ENCODE measurements around the gene ABCC10. TPM values are rescaled to one million over a fixed set of nuclear protein-coding genes. Genes with fewer than 3 reads are reported as not detected.
"Not testable (repeated sequence)": the region's sequence is repeated elsewhere in the genome, so short reads cannot be mapped to it uniquely, and the experiment has no call there.

ABCC10 gene
- total RNA-seq, 1 donor from 2014 or later, result 55.8 TPM

DNA sequence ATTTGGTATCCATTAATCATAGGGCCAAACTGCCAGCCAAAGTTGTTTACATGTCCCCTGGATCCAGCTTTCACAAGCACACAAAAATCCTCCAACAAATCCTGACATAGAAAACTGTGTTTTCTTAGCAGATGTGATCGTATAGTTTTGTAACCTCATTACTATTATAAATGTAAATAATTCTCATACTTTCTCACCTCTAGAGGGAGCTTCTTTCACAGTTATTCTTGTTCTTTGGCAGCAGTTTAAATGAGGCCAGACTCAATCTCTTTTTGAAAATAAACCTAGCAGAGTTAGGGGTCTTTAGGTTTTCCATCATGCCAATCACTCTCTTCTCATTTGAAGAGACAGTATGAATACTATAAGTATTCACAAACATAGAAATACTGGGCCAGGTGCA, 40.8 kb upstream of the ABCC10 start:
- H3K9me3 Mint-ChIP-seq, result no peaks in the 10 kb centered on the region
- H3K27ac Mint-ChIP-seq, result no peak overlapping the region
- H3K36me3 Mint-ChIP-seq, result no peaks in the 10 kb centered on the region
- TF ChIP-seq, protein P1, sequence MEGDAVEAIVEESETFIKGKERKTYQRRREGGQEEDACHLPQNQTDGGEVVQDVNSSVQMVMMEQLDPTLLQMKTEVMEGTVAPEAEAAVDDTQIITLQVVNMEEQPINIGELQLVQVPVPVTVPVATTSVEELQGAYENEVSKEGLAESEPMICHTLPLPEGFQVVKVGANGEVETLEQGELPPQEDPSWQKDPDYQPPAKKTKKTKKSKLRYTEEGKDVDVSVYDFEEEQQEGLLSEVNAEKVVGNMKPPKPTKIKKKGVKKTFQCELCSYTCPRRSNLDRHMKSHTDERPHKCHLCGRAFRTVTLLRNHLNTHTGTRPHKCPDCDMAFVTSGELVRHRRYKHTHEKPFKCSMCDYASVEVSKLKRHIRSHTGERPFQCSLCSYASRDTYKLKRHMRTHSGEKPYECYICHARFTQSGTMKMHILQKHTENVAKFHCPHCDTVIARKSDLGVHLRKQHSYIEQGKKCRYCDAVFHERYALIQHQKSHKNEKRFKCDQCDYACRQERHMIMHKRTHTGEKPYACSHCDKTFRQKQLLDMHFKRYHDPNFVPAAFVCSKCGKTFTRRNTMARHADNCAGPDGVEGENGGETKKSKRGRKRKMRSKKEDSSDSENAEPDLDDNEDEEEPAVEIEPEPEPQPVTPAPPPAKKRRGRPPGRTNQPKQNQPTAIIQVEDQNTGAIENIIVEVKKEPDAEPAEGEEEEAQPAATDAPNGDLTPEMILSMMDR (IDR thresholded peaks at IDR 0.05; ENCODE audit: unreplicated experiment), result peak; percentile 49
- DNase-seq (ENCODE audit: low spot score in 2 of 2, unreplicated experiment in 2 of 2), result no peak
- H3K27me3 Mint-ChIP-seq (ENCODE audit: low read depth), result peaks cover under 1% of the 10 kb centered on the region
- H3K4me3 Mint-ChIP-seq, result no peak overlapping the region
- H3K4me1 Mint-ChIP-seq, result peaks cover 13% of the 10 kb centered on the region

DNA sequence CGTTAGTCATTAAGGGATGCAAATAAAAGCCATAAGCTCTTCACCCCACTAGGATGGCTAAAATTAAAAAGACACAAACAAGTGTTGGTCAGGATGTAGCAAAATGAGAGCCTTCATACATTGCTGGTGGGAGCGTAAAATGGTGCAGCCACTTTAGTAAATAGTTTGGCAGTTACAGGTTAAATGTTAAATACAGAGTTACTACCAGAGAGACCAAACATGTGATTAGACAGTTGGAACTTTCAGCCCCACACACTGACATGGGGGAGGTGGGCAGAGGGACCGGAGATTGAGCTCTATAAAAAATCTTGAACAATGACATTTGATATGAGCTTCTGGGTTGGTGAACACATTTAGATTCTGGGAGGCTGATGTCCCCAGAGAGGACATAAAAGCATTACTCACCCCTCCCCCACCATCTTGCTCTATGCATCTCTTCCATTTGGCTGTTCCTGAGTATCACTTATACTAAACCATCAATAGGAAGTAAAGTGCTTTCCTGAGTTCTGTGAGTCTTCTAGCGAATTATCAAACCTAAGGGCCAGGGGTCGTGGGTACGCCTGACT, 37.5 kb upstream of the ABCC10 start:
- Mint-ChIP-seq H3K9me3 (no peaks in the 10 kb centered on the region), H3K27ac (peak overlapping the region; percentile 52), H3K4me3 (no peak overlapping the region), H3K4me1 (peaks cover 40% of the 10 kb centered on the region), H3K36me3 (no peaks in the 10 kb centered on the region), H3K27me3 (ENCODE audit: low read depth) (no peaks in the 10 kb centered on the region)
- TF ChIP-seq, protein P1 (IDR thresholded peaks at IDR 0.05; ENCODE audit: unreplicated experiment), result no peak
- DNase-seq (ENCODE audit: low spot score in 2 of 2, unreplicated experiment in 2 of 2), result no peak

DNA sequence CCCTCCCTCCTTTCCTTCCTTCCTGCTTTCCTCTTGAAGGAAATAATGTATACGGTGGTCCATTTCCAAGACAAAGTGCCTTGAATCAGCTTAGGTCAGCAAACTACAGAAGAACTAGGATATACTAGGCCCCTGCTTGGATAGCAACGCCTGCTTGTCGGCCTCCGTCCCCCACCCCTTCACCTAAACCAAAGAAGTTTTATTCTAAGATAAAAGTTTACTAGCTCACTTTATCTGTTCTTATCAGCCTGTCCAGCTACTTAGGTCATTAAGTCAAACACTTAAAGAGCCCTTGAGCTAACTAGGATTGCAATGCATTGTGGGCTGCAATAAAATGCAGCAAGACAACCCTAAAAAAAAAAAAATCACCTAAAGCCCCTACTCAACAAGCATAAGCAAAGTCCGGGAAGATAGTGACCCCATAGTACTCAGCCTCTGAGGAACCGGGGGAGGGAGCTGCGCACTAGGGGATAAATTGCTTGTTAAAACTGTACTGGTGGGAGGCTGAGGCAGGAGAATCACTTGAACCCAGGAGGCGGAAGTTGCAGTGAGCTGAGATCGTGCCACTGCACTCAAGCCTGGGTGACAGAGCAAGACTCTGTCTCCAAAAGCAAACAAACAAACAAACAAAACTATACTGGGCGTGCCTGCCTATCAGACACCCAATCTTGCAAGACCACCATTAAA, 36.4 kb upstream of the ABCC10 start:
- not testable (repeated sequence) for H3K27me3 Mint-ChIP-seq (ENCODE audit: low read depth); H3K9me3 Mint-ChIP-seq; H3K36me3 Mint-ChIP-seq; DNase-seq (ENCODE audit: low spot score in 2 of 2, unreplicated experiment in 2 of 2)
- Mint-ChIP-seq H3K4me1 (peaks cover 49% of the 10 kb centered on the region), H3K4me3 (peak overlapping the region; percentile 56), H3K27ac (peak overlapping the region; percentile 93)

DNA sequence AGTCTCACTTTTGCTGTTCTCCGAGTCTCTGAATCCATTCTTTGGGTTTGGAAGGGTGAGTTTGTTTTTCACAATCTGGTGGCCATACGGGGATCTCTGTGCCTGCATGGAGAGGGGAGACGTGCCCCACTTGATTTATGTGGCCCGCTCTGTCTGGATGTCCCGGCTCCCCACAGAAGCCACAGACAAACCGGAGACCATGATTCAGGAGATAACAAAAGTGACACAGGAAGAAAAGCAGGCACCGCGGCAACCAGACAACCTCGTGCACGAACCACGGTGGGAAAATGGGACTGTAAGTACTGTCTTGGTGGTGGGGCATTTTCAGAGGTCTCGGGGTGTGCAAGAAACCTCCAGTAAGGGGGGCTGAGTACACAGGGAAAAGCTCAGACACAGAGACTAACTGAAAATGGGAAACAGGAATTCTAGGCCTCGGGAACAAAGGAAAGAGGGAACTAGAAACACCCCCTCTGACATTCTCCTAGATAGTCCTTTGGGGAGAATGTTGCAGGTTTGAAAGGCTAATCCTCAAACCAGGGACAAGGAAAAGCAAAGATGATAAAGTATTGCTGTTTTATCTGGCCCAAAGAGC, 35.8 kb upstream of the ABCC10 start:
- H3K27me3 Mint-ChIP-seq (ENCODE audit: low read depth), result no peaks in the 10 kb centered on the region
- TF ChIP-seq, protein P1 (IDR thresholded peaks at IDR 0.05; ENCODE audit: unreplicated experiment), result no peak
- peak in 1 of 2 experiments; percentile 41 for DNase-seq (ENCODE audit: low spot score in 2 of 2, unreplicated experiment in 2 of 2)
- no peaks in the 10 kb centered on the region for H3K36me3 Mint-ChIP-seq
- H3K9me3 Mint-ChIP-seq, result no peaks in the 10 kb centered on the region
- H3K4me1 Mint-ChIP-seq, result peaks cover 55% of the 10 kb centered on the region
- H3K27ac Mint-ChIP-seq, result peak overlapping the region; percentile 93
- peak overlapping the region; percentile 56 for H3K4me3 Mint-ChIP-seq

DNA sequence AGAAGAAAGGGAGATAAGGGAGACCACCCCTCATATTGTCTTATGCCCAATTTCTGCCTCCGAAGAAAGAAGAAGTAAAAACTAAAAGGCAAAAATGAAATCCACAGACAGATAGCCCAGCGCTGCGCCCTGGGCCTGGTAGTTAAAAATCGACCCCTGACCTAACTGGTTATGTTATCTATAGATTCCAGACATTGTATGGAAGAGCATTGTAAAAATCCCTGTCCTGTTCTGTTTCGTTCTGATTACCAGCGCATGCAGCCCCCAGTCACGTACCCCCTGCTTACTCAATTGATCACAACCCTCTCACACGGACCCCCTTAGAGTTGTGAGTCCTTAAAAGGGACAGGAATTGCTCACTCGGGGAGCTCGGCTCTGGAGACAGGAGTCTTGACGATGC, 34.2 kb upstream of the ABCC10 start:
- H3K9me3 Mint-ChIP-seq; H3K36me3 Mint-ChIP-seq; H3K27me3 Mint-ChIP-seq (ENCODE audit: low read depth); DNase-seq (ENCODE audit: low spot score in 2 of 2, unreplicated experiment in 2 of 2): not testable (repeated sequence)
- Mint-ChIP-seq H3K27ac (peak overlapping the region; percentile 88), H3K4me1 (peaks cover 58% of the 10 kb centered on the region), H3K4me3 (peak overlapping the region; percentile 56)

DNA sequence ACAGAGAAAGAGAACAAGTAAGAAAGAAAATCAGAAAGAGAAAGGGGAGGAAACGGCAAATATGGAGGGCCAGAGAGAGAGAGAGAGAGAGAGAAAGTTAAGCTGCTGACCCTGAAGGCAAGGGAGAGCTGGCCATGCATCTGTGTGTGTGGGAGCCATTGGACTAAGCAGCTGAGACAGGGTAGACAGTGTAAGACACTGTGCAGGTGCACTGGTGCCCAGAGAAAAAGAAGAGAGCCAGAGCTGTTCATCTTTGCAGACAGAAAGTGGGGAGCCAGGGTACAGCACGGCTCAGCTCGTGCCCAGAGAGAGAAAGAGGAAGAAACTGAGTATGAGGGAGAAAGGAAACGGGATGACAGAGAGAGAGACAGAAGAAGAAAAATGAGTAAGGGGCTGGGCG, 33.7 kb upstream of the ABCC10 start:
- peak overlapping the region; percentile 56 for H3K4me3 Mint-ChIP-seq
- H3K9me3 Mint-ChIP-seq, result no peaks in the 10 kb centered on the region
- TF ChIP-seq, protein P1 (IDR thresholded peaks at IDR 0.05; ENCODE audit: unreplicated experiment), result no peak
- no peaks in the 10 kb centered on the region for H3K36me3 Mint-ChIP-seq
- no peak for DNase-seq (ENCODE audit: low spot score in 2 of 2, unreplicated experiment in 2 of 2)
- no peaks in the 10 kb centered on the region for H3K27me3 Mint-ChIP-seq (ENCODE audit: low read depth)
- peak overlapping the region; percentile 88 for H3K27ac Mint-ChIP-seq
- H3K4me1 Mint-ChIP-seq, result peaks cover 58% of the 10 kb centered on the region

Data from mesothelial cell of epicardium (in vitro differentiated cells).